HG03378 (cell line): ENCODE results near the gene RTN4RL1.

Experiments used
- ATAC-seq: cut with Tn5 transposase; IDR thresholded peaks from one replicate; pipeline ENCODE4 v1.9.1; 2021; ENCODE audit warnings: mild to moderate bottlenecking, moderate library complexity; ENCODE audit not compliant: unreplicated experiment

The RTN4RL1 gene

DNA sequence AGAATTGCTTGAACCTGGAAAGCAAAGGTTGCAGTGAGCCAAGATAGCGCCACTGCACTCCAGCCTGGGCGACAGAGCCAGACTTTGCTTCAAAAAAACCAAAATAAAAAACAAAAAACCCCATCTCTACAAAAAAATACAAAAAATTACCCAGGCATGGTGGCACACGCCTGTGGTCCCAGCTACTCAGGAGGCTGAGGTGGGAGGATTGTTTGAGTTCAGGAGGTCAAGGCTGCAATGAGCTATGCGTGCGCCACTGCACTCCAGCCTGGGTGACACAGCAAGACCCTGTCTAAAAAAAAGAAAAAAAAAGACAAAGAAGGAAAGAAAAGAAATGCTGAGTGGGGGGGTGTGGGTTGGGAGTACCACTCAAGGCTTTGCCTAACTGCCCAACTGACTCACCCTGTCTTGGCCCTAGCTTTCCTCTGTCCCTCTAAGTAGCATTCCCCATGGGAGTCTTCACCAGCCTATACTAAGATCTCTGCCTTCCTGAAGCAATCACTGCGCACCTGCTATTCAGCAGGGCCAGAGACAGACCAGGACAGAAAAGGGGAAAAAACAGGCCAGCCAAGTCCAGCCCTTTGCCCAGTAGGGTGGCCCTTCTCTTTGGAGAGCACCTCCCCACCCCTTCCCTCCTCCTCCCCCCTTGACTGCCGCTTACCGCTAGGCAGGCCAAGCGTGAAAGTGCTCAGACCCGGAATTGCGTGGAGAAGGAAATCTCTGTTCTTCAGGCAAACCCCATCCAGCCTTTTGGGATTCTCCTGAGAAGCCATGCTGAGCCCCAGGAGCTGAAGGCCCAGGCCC, 45.8 kb downstream of the RTN4RL1 start:
- ATAC-seq: no peak

DNA sequence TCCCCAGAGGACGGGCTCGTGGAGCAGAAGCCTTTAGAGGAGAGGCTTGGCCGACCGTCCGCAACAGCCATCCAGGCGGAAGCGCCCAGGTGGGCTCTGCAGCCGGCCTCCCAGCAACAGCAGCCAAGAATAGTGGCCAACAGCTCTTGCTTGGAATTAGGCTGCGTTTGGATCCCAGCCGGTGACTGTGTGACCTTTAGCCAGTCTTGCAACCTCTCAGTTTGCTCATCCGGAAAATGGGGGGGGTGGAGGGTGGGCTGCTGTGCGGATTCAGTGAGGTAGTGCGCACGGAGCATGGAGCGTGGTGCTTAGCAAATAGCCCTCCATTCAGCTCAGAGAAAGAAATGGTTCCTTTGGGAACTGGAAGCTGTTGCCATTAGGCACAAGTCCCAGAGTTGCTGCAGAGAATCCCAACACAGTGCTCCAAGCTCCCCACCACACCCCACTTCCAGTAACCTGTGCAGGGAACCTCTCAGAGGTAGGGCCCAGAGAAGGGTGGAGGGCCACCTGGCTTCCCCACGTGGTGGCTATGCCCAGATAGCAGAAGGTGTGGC, 46.7 kb downstream of the RTN4RL1 start:
- ATAC-seq: no peak

GRCh38 chr17:1977583-1978395, 47.3 kb downstream of the RTN4RL1 start:
- no peak for ATAC-seq

DNA sequence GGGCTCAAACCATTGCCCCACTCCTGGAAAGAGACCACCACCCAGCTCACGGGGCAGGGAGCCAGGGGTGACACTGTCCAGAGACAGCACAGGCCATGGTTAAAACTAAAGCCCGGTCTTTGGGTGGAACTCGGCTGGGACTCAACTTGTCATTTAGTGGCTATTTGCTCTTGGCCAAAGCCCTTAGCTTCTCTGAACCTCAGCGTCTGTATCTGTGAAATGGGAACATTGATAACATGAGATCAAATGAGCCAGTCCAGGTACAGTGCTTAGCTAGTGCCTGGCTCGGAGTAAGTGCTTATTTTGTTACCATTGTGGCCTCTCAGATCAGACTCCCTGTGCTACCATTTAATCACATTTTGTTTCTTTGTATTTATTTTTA, 48.5 kb downstream of the RTN4RL1 start:
- ATAC-seq: no peak

- ATAC-seq: no peak
Measured at GRCh38 chr17:1976000-1976682, 49.0 kb downstream of the RTN4RL1 start.

DNA sequence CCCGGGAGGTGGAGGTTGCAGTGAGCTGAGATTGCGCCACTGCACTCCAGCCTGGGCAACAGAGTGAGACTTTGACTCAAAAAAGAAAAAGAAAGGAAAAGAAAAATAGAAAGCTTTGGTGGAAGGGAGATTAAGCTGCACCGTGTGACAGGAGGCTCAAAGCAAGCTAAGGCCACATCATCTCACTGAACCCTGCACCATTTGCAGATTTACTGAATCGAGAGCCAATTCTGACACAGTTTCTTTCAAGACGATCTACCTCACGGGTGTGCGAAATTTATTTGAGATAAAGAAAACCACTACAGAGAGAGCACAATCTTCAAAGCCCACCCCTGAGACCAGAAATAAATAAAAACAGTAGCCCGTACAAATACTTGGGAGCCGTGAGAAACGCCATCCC, 49.6 kb downstream of the RTN4RL1 start:
- ATAC-seq: no peak

DNA sequence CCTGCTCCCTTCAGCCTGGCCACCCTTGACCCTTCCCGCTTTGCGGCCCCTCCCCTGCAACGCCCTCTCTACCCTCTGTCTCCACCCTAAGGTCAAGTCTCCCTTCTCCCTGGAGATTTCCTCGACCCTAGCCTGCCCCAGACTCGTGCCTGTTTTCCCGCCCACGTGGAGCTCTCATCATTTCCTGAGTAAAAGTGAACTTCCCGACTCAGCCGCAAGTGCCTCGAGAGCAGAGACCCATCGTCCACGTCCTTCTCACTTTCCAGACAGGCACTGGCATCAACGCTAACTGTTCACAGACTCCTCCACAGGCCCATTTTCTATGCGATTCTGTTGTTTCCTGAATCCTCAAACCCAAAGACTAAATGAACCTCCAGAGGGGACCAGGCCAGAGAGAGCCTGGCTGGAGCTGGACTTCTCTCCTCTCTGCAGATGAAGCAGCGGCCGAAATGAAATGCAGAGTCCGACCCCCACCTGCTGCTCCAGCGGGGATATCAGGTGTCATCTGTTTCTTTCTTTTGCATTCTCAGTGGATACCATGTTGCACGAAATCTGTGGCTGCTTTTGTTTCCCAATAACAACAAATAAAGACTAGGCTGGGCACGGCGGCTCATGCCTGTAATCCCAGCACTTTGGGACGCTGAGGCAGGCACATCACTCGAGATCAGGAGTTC, 52.5 kb downstream of the RTN4RL1 start:
- ATAC-seq: no peak

GRCh38 chr17:1970843-1971384, 54.2 kb downstream of the RTN4RL1 start:
- ATAC-seq: no peak

GRCh38 chr17:1969712-1970111, 55.4 kb downstream of the RTN4RL1 start:
- no peak for ATAC-seq

DNA sequence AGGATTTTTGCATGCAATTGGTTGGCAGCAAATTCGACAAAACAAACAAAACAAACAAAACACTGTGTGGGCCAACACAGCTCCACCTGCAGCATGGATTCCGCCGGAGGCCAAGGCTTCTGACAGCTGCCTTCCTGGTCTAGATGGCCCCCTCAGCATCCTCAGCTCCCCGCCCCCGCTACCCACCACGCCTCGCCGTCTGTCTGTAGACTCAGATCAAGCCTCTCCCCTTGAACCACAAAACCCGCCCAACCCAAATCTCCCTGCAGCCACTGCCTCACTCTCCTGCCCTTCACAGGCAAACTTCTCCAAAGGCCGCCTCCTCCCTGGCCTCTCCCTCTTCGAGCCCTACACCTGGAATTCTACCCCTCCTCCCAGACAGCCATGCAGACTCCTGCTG, 57.9 kb downstream of the RTN4RL1 start:
- no peak for ATAC-seq

DNA sequence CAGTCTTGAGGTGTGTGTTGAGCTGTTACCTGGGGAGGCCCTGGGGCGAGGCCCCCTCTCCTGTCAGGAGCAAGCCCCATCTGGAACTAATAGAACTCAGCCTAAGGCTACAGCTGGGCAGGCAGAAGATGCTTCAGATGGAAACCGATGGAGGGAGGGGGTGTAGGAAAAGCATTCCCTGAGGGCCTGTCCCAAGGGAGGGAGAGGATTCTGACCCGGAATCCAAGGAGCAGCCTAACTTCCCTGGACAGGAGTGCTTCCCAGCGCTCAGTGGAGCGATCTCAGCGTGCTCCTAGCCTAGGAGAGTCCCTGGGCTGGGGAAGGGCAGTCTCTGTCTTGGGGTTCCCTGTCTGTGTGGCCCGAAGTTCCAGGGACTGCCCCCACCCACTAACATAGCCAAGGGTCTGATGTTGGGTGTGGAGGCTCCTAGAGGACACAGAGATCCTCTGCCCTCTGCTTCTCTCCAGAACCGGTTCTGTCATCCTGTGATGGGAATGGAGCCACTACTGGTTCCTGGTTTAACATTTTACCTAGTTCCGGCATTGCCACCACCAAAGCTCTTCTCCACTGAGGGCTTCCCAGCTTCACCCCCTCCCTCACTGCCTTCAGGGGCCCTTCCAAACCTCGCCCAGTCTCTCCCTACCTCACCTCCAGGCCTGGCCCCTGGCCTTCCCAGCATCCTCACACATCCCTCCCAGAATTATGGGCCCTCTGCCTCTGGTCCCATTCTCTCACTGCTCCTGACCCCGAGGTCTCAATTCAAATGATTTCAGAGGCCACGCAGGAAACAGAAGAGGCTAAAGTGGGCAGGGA, 58.7 kb downstream of the RTN4RL1 start:
- ATAC-seq: no peak

DNA sequence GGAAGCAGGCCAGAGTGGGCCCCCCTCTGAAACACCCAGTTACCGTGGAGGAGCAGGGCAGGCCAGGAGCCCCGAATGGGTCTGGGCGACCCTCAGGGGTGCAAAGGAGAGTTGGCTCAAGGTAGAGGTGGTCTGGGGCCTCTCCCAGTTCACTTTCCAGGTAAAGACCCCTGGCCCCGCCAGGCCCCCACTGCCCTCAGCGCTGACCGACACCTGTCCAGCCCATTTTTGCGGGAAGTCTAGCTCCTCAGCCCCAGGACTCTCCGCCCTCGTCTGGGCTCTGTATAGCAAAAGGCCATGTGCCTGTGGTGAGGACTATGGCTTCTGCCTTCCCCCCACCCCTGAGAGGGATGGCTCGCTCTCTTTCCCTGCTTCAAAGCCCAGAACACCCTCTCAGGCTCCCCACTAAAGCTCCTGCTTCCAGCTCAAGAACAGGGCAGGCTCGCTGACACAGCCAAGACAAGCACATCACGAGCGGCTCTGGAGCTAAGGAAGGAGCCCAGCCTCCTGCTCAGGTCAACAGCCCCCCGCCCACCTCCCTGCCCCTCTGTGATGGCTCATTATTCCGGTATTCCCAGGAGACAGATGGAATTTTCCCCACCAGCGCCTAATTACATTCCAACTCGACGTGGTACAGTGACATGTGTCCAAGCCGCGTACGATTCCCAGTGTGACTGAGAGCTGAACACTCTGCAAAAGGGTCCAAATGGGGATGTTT, 59.4 kb downstream of the RTN4RL1 start:
- no peak for ATAC-seq

DNA sequence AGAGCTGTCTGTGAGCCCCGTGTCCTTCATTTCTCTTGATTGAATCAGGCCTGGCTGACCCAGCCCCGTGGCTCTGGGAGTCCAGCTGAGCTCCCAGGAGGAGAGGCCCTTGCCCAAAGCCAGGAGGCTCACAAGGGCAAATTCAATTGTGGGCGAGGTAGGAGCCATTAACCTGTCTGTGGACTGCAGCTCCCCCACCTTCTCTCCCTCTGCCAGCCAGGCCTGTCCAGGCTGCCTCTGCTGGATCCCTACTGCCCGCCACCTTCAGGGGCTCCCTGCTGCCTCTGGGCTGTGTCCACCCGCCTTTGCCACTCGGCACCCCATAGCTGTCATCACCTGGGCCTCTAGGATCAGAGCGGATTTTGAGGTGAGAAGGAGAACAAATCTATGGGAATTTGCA, 61.9 kb downstream of the RTN4RL1 start:
- no peak for ATAC-seq

DNA sequence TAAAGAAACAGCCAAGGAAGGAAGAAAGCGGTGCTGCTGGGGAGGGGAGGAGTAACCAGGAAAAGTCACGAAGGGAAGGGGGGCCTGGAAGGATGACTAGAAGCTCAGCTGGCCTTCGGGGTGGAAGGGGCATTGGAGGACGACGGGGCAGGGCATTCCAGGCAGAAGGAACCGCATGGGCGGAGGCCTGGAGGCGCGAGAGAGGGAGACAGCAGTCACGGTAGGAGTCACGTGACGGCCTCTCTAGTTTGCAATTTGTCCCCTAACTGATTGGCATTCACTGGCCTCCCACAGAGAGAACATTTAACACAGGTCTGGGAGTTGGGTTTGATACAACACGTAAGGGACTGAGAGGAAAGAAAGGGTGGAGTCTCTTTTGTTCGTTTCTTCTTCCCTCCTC, 63.9 kb downstream of the RTN4RL1 start:
- ATAC-seq: no peak

- no peak for ATAC-seq
Measured at GRCh38 chr17:1960545-1960912, 64.6 kb downstream of the RTN4RL1 start.

GRCh38 chr17:1959871-1960544, 65.1 kb downstream of the RTN4RL1 start:
- no peak for ATAC-seq

DNA sequence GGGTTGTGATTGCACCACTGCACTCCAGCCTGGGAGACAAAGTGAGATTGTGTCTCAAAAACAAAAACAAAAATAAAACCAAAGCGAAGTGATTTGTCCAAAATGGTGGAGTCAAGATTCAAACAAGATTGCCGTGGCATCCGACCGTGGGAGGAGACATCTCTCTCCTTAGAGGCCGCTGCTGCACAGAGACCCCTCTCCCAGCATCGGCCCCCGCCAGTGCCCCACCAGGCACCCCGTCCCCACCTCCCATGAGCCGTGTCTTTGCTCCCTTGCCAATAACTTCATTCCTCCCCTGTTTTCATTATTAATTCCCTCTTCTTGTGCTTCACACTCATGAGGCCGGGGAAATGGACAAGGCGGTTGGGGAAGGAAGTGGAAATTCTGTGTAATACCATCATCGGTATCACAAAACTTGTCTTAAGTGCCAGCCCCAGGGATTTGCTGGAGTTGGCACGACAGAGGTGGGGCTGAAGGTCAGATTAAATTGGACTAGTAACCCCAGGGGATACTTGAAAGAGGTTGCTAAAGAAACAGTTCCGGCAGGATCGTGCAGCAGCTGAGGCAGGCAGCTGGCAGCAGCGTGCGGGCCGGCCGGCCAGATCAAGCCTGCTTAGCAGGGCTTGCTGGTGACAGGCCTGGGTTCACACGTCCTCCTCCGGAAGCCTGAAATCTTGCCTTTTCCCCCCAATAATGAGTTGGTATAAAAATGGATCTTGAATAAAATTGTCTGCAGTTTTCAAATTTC, 66.8 kb downstream of the RTN4RL1 start:
- no peak for ATAC-seq

DNA sequence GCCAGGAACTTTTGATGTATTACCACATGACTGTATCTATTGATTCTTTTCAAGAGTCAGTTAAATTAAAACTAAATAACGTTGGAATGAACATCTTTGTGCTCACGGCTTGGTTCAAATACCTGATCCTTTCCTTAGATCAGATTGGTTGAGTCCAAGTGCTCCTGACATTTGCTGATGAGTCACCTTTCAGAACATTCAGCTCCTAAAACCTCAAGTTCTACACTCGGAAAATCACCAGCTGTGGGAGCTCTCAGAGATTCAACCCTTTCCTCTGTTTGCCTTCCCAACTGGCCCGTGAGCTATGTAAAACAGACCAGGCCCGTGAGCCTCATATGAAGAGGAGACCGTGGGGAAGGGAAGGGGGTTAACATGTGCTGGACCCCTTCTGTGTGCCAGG, 68.1 kb downstream of the RTN4RL1 start:
- no peak for ATAC-seq
